HFF-Myc (cell line): Measurements from ENCODE around the gene CAMK4.

ENCODE experiments used
- DNase-seq: peaks from one replicate; pipeline ENCODE4 v3.0.0-alpha.2; 2011; ENCODE audit warnings: low read depth; ENCODE audit errors: extremely low read depth
- H3K4me3 ChIP-seq: replicated peaks from 2 replicates; pipeline ENCODE4 v1.5.1; 2011; ENCODE audit warnings: low read depth, mild to moderate bottlenecking, control low read depth, low read length
- TF ChIP-seq, protein P1 (sequence below): IDR thresholded peaks from 2 replicates; pipeline ENCODE4 v1.5.1; 2012; ENCODE audit warnings: mild to moderate bottlenecking, low read depth, low read length, control low read depth; ENCODE audit errors: missing control alignments

Gene CAMK4

DNA sequence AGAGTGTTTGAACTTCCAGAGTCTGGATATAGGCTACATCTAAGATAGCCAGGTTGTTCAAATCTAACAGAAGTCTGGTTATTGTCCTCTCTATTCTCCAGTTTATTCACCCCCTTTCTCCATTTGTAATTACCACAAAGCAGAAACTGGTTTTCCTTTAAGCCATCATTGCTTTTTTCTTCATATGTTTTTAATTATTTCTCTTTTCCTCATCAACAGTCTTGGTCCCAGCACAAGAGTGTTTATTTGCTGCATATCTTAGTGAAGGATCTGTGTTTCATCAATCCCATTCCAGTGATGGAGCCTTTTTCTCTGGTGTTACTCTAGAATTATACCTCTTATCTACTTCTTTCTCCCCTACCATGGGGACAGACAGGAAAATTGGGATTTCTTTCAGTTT, 142.2 kb downstream of the CAMK4 start:
- no peak overlapping the region for H3K4me3 ChIP-seq
- DNase-seq: no peak
- TF ChIP-seq, protein P1, sequence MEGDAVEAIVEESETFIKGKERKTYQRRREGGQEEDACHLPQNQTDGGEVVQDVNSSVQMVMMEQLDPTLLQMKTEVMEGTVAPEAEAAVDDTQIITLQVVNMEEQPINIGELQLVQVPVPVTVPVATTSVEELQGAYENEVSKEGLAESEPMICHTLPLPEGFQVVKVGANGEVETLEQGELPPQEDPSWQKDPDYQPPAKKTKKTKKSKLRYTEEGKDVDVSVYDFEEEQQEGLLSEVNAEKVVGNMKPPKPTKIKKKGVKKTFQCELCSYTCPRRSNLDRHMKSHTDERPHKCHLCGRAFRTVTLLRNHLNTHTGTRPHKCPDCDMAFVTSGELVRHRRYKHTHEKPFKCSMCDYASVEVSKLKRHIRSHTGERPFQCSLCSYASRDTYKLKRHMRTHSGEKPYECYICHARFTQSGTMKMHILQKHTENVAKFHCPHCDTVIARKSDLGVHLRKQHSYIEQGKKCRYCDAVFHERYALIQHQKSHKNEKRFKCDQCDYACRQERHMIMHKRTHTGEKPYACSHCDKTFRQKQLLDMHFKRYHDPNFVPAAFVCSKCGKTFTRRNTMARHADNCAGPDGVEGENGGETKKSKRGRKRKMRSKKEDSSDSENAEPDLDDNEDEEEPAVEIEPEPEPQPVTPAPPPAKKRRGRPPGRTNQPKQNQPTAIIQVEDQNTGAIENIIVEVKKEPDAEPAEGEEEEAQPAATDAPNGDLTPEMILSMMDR: no peak

DNA sequence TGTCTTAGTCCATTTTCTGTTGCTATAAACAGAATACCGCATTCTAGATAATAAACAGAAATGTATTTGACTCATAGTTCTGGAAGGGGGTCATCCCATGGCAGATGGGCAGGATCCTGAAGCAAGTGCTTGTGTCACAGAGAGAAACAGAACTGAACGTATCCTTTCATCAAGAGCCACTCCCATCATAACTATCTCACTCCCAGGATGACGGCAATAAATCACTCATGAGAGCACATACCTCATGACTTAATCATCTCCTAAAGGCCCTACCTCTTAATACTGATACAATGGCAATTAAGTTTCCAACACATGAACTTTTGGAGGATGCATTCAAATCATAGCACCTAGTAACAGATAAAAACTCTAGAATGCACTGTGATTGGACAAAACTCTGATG, 142.9 kb downstream of the CAMK4 start:
- TF ChIP-seq, protein P1: no peak
- DNase-seq: no peak
- no peak overlapping the region for H3K4me3 ChIP-seq

DNA sequence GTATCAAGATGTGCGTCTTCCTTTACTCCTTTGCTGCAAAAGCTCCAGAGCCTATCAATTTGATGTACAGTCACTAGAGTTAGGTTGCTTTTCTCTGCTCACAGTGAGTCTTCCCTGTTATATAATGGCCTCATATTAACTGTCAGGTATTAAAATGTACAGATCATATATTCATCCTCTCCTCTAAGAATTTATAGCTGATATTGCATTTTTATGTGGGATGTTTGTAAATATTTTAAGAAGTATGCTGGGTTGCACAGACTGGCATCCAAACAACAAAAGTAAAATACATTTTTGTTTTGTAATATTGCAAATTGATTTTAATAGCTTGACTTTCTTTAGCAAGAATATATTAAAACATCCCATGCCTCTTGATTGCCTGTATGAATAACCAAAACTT, 148.6 kb downstream of the CAMK4 start:
- H3K4me3 ChIP-seq: no peak overlapping the region
- TF ChIP-seq, protein P1: no peak
- no peak for DNase-seq

DNA sequence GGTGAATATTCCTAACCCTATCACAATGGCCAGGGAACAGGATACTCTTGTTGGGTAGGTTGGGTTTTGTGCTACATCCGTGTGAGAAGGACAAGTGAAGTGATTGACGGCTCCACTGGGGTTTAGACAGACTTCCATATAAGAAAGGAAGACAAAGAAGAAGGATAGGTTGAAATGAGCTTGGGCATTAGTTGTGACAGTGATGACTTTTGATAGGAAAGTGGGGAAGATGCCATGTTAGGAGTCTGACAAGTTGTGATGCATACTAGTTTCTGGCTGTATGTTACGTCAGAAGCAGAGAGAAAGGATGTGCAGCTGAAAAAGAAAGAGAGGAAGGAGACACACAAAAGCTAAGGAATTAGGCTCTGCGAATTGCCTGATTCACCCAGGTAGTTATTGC, 150.2 kb downstream of the CAMK4 start:
- TF ChIP-seq, protein P1: no peak
- no peak for DNase-seq

DNA sequence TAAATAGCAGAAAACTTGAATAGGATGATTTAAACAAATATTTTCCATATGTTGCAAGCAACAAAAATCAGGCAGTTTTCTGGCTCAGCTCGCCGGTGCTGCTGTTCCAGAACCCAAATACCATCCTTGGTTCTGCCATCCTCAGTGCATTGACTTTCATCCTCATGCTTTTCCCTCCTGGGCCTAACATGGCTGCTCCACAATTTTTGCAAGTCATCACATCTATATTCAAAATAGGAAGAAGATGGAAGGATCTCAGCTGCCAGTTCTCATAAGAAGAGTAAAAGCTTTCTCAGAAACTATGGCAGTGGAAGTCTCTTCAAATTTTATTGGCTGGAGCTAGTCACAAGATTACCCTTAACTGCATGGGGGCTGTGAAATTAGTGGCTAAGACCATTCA, 151.5 kb downstream of the CAMK4 start:
- DNase-seq: no peak
- H3K4me3 ChIP-seq: no peak overlapping the region
- TF ChIP-seq, protein P1: no peak

More for the DNA sequence above, 150.2 kb downstream of the CAMK4 start:
- no peak overlapping the region for H3K4me3 ChIP-seq

DNA sequence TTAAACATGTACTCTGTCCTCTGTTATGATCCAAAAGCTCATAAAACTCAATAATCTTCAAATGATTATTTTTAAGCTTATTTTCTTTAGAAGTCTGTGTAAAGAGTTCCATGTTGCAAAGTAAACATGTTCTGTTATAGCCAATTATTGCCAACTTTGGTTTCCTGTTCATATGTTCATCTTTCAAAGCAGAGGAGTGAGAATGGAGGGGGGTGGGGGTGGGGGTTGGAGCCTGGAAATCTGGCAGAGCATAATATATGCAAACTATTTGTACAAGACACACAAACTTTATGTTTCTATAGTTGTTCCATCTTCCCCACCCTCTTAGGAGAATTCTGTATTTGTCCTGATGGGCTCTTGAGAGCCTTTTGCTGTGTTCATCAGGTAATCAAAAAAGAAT, 153.1 kb downstream of the CAMK4 start:
- DNase-seq: no peak

DNA sequence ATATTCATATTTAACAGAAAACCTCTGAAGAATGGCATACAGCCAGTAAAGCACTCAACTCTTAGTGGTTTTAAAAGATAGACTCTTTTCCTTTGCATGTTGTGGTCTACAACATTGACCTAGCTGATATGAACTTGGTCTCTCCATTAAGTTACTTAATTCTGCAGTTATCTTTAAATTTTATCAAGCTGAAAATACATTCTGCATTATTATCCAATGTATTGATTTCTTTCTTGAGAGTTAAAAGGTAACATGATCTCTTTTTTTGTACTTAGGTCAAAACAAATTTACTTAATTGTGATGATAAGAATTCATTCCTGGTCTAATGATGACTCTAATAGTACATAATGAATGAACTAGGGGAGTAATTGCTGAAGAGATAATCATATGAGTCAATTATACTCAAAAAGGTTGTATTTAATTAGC, 155.2 kb downstream of the CAMK4 start:
- no peak for DNase-seq
- no peak overlapping the region for H3K4me3 ChIP-seq

More for the DNA sequence above, 153.1 kb downstream of the CAMK4 start:
- no peak overlapping the region for H3K4me3 ChIP-seq
- TF ChIP-seq, protein P1: no peak

More for the DNA sequence above, 155.2 kb downstream of the CAMK4 start:
- TF ChIP-seq, protein P1: no peak
